HG03378 (cell line): Measurements from ENCODE around the gene TNIP2.

ENCODE experiments used
- ATAC-seq: cut with Tn5 transposase; IDR thresholded peaks from one replicate; pipeline ENCODE4 v1.9.1; 2021; ENCODE audit warnings: mild to moderate bottlenecking, moderate library complexity; ENCODE audit not compliant: unreplicated experiment

The TNIP2 gene

GRCh38 chr4:2755821-2756690, at the start of gene TNIP2:
Gene TNIP2, minus strand, starts transcription at chr4:2756336. Its CDS starts 47 bp downstream, at chr4:2756289.
- ATAC-seq, result no peak

- no peak for ATAC-seq
Observed at GRCh38 chr4:2804973-2805501, 48.9 kb upstream of the TNIP2 start.

- no peak for ATAC-seq
Observed at GRCh38 chr4:2804449-2804972, 48.4 kb upstream of the TNIP2 start.

- ATAC-seq, result no peak
Observed at GRCh38 chr4:2803624-2804448, 47.7 kb upstream of the TNIP2 start.

GRCh38 chr4:2802618-2803531, 46.7 kb upstream of the TNIP2 start:
- ATAC-seq, result no peak

- ATAC-seq, result no peak
Observed at GRCh38 chr4:2800691-2801596, 44.8 kb upstream of the TNIP2 start.

- no peak for ATAC-seq
Observed at GRCh38 chr4:2799971-2800690, 44.0 kb upstream of the TNIP2 start.

- no peak for ATAC-seq
Observed at GRCh38 chr4:2799224-2799911, 43.2 kb upstream of the TNIP2 start.

- ATAC-seq, result peak; percentile 32
Observed at GRCh38 chr4:2798399-2799223, 42.5 kb upstream of the TNIP2 start.

GRCh38 chr4:2797545-2798305, 41.6 kb upstream of the TNIP2 start:
- peak; percentile 12 for ATAC-seq

- no peak for ATAC-seq
Observed at GRCh38 chr4:2796849-2797544, 40.9 kb upstream of the TNIP2 start.

GRCh38 chr4:2795893-2796848, 40.0 kb upstream of the TNIP2 start:
- ATAC-seq, result no peak

- ATAC-seq, result no peak
Observed at GRCh38 chr4:2795300-2795892, 39.3 kb upstream of the TNIP2 start.
